HepG2 (cell line): ENCODE results near the gene CPPED1. TPM values are rescaled to one million over a fixed set of nuclear protein-coding genes. Genes with fewer than 3 reads are reported as not detected.

Source experiments
- ATF2 ChIP-seq: sonication (generic); formaldehyde crosslinking; IDR thresholded peaks from 2 replicates; pipeline ENCODE4 v1.4.0; 2020; ENCODE audit warnings: missing genetic modification reagents
- CHD4 ChIP-seq: fragments of 200-600 bp; sonication (generic); IDR thresholded peaks from 2 replicates; pipeline ENCODE4 v1.7.0; 2017; ENCODE audit warnings: mild to moderate bottlenecking, low read length, borderline replicate concordance
- FOXM1 ChIP-seq: sonication (generic); formaldehyde crosslinking; IDR thresholded peaks from 2 replicates; pipeline ENCODE4 v1.5.0; 2020; ENCODE audit warnings: missing genetic modification reagents
- IKZF4 ChIP-seq: sonication (generic); formaldehyde crosslinking; IDR thresholded peaks from 2 replicates; pipeline ENCODE4 v1.5.1; 2020; ENCODE audit warnings: borderline replicate concordance, mild to moderate bottlenecking, low read depth, missing genetic modification reagents; ENCODE audit errors: not compliant biosample characterization
- KAT2B ChIP-seq: fragments of 150-350 bp; IDR thresholded peaks from 2 replicates; pipeline ENCODE4 v1.6.1; 2014; ENCODE audit warnings: low read depth, low read length, borderline replicate concordance
- MED1 ChIP-seq: sonication (generic); formaldehyde crosslinking; IDR thresholded peaks from 2 replicates; pipeline ENCODE4 v1.4.0; 2020; ENCODE audit warnings: missing genetic modification reagents
- MNT ChIP-seq: fragments of 450-650 bp; IDR thresholded peaks from 2 replicates; pipeline ENCODE4 v1.6.1; 2016
- MXD4 ChIP-seq: IDR thresholded peaks from 2 replicates; pipeline ENCODE4 v1.6.1; 2016; ENCODE audit warnings: mild to moderate bottlenecking, missing biosample characterization, missing genetic modification reagents
- NFAT5 ChIP-seq: sonication (generic); formaldehyde crosslinking; IDR thresholded peaks from 2 replicates; pipeline ENCODE4 v1.4.0; 2020; ENCODE audit warnings: missing genetic modification reagents
- NFE2L1 ChIP-seq: sonication (generic); formaldehyde crosslinking; IDR thresholded peaks from 2 replicates; pipeline ENCODE4 v1.4.0; 2020; ENCODE audit warnings: missing genetic modification reagents, mild to moderate bottlenecking, borderline replicate concordance
- ONECUT2 ChIP-seq: sonication (generic); formaldehyde crosslinking; IDR thresholded peaks from 2 replicates; pipeline ENCODE4 v1.4.0; 2020; ENCODE audit warnings: missing genetic modification reagents
- ZFP90 ChIP-seq: sonication (generic); formaldehyde crosslinking; IDR thresholded peaks from 2 replicates; pipeline ENCODE4 v1.8.0; 2022; ENCODE audit warnings: missing genetic modification reagents, mild to moderate bottlenecking, inconsistent platforms, borderline replicate concordance
- ZNF563 ChIP-seq: sonication (generic); formaldehyde crosslinking; IDR thresholded peaks from 2 replicates; pipeline ENCODE4 v1.8.0; 2022; ENCODE audit warnings: mild to moderate bottlenecking, moderate library complexity, missing genetic modification reagents
- ZNF644 ChIP-seq: IDR thresholded peaks from 2 replicates; pipeline ENCODE4 v1.6.1; 2016; ENCODE audit warnings: low read depth
- ZNF704 ChIP-seq: sonication (generic); formaldehyde crosslinking; IDR thresholded peaks from 2 replicates; pipeline ENCODE4 v1.8.1; 2023; ENCODE audit warnings: mild to moderate bottlenecking, inconsistent platforms, moderate library complexity, missing genetic modification reagents, borderline replicate concordance
- ZNF850 ChIP-seq: sonication (generic); formaldehyde crosslinking; conservative IDR thresholded peaks from 2 replicates; pipeline ENCODE4 v1.9.0; 2021; ENCODE audit warnings: mild to moderate bottlenecking, missing genetic modification reagents
- ZSCAN30 ChIP-seq: sonication (generic); formaldehyde crosslinking; IDR thresholded peaks from 2 replicates; pipeline ENCODE4 v1.5.0; 2020; ENCODE audit warnings: mild to moderate bottlenecking, missing genetic modification reagents
- polyA plus RNA-seq, 8 experiments: library from polyadenylated mRNA; depleted of rRNA in 3 of 8; stranded (reverse) in 7 of 8; unstranded in 1 of 8; fragments of >200 nt; fragmentation: Illumina TruSeq in 4 of 8; extraction: Trizol in 4 of 8; gene quantifications; 2 replicates each; pipeline versions ENCODE4 v1.2.1 to v1.2.3, GENCODE V29; 2011 to 2016; ENCODE audit warnings: low read depth in 4 of 8, missing spikeins in 1 of 8, mixed read lengths in 1 of 8; ENCODE audit not compliant: insufficient read depth in 1 of 8
- total RNA-seq, 5 experiments: library from RNA; depleted of rRNA; stranded (reverse); fragments of >200 nt; fragmentation: Illumina TruSeq; extraction: Trizol; gene quantifications; 2 replicates each; pipeline ENCODE4 v1.2.3, GENCODE V29; 2016; ENCODE audit warnings: low read depth in 1 of 5
- TF ChIP-seq, protein P1 (sequence below): sonication (generic); formaldehyde crosslinking; IDR thresholded peaks from 2 replicates; pipeline ENCODE4 v1.9.0; 2021; ENCODE audit warnings: missing genetic modification reagents, mild to moderate bottlenecking, borderline replicate concordance

The CPPED1 gene
- total and polyA plus RNA-seq, 2 of the 13 experiments (the other 11 are each of a cell fraction or from before 2014, with no cell fraction given) = 66.6 to 71.3 TPM

DNA sequence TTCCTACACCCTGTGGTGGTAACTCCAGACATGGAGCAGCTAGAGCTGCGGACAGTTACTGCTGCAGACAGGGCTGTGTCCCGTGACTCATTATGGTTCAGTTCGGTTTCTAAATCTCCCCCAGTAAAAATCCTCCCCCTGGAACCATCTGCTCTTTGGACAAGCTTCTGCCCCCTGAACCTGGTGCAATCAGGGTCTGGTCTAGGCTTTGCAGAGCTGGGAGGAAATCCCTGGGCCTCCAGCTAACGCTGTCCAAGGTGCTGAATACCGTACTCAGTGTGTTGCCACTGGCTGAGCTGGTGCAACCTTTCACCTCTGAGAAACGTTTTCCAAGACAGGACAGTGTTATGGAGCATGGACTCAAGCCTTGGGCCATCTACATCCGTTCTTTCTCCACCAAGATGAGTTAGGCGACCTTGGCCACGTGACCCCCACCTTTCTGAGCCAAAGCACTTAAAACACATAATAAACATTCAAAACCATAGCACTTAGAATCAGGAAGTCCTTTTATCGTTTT is 142.0 kb downstream of the CPPED1 start (continued):
- TF ChIP-seq ATF2 (CRISPR knock-in tag) (peak; percentile 81), IKZF4 (peak; percentile 82), NFAT5 (CRISPR knock-in tag) (peak; percentile 94), MNT (no peak), FOXM1 (0 out of 2 replicates have a peak, but pooled peaks have one; percentile 74), ZSCAN30 (CRISPR knock-in tag) (peak; percentile 88; the same call in 1 of the 2 replicates), ZNF850 (CRISPR knock-in tag) (no peak), KAT2B (no peak), MXD4 (peak; percentile 80; the same call in 1 of the 2 replicates), ONECUT2 (CRISPR knock-in tag) (peak; percentile 70; the same call in 1 of the 2 replicates), ZNF704 (peak; percentile 83; the same call in 1 of the 2 replicates), ZNF563 (CRISPR knock-in tag) (peak; percentile 92), MED1 (CRISPR knock-in tag) (peak; percentile 61), ZFP90 (CRISPR knock-in tag) (peak; percentile 39; the same call in 1 of the 2 replicates), CHD4 (no peak), NFE2L1 (CRISPR knock-in tag) (no peak), ZNF644 (CRISPR knock-in tag) (peak; percentile 88)
- TF ChIP-seq, protein P1, sequence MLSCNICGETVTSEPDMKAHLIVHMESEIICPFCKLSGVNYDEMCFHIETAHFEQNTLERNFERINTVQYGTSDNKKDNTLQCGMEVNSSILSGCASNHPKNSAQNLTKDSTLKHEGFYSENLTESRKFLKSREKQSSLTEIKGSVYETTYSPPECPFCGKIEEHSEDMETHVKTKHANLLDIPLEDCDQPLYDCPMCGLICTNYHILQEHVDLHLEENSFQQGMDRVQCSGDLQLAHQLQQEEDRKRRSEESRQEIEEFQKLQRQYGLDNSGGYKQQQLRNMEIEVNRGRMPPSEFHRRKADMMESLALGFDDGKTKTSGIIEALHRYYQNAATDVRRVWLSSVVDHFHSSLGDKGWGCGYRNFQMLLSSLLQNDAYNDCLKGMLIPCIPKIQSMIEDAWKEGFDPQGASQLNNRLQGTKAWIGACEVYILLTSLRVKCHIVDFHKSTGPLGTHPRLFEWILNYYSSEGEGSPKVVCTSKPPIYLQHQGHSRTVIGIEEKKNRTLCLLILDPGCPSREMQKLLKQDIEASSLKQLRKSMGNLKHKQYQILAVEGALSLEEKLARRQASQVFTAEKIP (CRISPR knock-in tag) = no peak
